HG03139 (cell line): ENCODE data around the gene EFNB1.

Experiments used
- ATAC-seq: cut with Tn5 transposase; IDR thresholded peaks from one replicate; pipeline ENCODE4 v1.9.1; 2021; ENCODE audit not compliant: unreplicated experiment

The EFNB1 gene

DNA sequence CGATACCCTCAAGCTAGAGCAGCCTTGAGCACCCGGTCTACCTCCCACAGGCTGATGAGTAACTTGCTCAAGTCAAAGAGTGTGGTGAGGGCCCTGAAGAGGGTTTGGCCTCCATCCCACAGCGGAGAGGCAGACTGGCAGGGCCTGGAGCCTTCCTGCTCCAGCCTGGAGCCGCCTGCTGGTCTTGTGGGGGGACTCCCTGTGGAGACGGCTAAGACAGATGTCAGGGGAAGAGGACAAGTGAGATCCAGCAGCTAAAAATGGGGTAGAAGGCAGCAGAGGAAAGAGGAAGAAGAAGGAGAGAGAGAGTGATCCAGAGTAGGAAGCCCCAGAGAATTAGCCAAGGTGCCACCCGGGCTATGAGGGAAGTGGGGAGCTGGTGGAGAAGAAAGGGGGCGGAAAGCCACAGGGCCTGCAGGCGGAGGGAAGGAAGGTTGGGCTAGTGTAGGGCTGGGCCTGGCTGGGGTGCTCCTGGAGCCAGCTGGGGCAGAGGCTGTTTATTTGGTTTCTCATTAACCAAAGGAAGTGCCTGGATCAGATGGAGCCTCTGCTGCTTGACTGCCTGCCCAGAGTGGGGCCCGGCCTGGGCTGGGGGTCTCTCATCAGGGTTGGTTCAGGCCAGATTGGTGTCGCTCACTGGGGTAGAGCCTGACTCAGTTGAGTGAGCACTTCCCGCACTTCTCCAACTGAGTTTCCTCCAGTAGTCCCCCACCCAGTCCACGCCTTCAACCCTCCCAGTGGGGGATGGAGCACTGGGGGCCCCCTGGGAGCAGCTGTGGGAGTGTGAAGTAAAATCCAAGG is 14.2 kb downstream of the EFNB1 start:
- no peak for ATAC-seq

DNA sequence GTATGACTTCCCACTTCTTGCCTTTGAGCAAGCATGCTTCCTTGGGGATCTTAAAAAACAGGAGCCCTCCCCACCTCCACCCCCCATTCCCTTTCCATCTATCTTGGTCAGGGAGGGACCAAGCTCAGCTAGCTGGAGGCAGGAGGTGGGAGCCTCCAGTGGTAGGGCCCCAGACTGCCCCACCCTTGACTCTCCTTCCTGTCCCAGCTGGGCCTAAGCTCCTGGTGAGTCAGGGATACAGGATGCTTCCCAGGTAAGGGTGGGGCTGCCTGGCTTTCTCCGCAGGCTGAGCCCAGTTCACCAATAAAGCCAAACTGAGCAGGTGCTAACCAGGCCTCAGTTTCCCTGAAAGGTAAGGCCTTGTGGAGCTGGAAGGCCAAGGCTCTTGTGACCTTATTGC is 15.2 kb downstream of the EFNB1 start:
- no peak for ATAC-seq

DNA sequence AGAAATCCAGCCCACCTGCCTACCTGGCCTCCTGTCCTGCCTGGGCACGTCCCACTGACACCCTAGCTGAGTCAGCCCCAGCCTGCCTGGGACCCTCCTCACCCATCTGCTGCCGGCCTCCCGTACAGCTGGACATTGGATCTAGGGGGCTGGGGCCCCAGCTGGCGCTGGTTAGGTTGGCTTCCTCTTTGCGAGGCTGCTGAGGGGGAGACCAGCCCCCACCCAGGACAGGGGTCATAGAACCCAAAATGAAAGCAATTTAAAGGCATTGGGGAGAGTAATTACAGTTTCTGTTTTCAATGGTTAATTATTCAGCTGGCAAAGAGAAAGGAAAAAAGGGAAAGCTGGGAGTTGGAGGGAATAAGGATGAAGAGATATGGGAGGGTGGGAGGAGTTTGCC is 15.8 kb downstream of the EFNB1 start:
- ATAC-seq, result no peak

DNA sequence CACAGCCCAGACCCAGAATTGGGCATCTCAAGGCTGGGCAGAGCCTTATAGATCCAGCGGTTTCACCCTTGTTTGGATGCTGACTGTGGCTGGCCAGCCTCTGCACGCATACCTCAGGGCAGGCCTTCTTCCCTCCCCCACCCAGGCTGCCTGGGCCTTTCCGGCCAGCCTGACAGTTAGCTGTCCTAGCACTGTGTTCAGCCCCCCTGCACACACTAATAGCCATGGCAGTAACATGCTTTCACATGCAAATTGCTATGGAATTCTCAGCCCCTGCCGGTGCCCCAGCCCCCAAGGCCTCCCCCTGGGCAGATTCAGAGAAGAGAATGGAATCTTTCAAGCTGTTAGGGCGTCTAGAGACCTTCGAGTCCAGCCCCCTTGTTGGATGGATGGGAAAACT is 17.7 kb downstream of the EFNB1 start:
- no peak for ATAC-seq

DNA sequence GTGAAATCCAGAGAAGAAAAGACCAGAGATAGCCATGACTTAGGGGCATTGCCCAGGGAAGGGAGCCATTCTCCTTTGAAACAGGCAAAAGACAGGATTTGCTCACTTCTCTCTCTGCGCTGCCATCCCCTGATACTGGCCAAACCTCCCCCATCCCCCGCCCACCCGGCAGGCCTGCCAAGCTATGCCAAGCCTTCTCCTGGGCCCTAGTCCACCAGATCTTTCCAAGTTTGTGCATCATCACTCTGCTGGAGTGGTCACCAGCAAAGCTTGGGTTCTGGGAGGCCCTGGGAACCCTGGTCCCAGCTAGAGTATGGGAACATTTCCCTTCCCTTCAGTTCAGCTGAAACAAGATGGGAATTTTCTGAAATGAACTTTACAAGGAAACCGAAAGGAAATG is 18.4 kb downstream of the EFNB1 start:
- no peak for ATAC-seq

DNA sequence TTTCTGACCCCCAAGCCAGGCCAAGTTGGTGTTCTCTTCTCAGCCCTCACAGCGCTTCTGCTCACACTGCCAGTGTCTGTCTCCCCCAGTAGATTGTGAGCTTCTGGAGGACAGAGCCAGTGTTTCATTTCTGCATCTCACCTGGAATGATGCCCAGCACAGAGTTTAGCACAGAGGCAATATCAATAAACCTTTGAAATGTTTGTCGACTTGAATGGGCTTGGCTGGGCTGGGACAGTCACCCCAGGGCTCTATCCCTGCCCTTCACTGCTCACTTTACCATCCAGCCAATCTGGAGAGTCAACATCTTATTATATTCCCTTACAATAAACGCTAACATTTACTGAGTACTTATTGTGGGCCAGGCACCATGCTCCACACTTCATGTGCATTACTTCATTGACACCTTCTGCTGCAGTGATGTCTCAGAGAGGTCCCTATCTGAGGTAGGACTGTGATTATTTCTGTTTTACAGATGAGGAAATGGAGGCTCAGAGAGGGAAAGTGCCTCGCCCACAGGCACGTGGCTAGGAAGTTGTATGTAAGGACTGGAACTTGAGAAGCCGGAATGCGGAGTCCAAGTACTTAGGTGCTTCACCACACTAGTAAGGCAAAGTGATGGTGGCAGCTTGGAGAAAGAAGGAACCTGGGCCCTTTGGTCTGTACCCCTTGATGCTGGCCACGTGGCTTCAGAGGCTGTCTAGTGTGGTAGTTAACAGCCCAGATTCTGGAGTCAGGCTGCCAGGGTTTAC is 19.5 kb downstream of the EFNB1 start:
- no peak for ATAC-seq

DNA sequence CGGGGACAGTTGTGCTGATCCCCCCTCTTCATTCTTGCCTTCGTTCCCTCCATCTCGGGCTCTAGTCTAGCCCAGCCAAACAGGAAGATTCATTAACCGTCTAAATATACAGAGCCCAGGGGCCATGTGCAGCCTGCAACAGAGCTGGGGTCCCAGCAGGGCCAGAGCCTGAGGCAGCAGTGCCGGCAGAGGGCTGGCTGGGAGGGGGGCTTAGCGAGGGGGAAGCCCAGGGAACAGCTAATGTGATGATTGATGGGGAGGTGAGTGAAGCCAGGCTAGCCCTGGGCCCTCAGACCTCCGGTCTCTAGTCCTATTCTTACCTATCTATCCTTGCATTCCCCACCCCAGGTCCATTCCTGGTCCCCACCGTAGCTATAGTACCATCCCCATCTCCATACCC is 22.3 kb downstream of the EFNB1 start:
- ATAC-seq, result no peak

DNA sequence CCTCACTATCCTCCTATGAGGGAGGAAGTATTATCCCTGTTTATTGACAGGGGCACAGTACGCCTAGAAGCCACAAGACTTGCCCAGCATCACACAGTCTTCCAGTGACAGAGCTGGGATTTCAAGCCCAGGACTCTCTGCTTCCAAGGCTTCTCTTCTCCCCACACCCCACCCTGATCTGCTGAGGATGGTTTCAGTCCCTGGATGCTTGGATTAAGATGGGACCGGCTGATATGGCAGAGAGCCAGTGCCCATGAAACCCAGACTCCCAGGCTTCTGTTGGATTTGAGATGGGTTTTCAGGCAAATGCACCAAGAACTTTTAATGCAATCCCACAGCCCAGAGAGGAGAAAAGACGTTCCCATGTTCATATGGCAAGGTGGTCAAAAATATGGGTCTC is 23.2 kb downstream of the EFNB1 start:
- ATAC-seq, result no peak

DNA sequence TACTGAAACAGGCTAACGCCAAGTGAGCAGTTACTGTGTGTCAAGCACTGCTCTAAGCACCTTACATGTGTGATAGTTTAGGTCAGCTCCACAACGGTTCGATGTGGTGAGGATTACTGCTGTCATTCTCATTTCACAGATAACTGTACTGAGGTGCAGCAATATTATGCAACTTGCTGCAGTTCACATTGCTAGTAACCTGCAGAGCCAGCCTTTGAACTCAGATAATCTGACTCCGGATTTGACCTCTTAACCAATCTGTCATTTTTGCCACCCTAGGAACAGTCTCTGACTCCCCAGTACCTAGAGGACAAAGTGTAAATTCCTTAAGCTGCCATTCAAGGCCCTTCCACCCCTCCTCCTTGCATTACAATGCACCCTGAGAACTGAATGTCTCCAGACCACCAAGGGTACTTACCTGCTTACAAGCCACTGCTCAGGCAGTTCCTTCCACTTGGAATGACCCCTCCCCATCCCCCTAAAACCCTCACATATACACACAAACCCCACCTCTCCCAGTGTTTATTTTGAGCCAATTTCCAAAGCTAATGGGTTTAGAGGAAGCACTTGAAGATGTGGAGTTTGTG is 24.9 kb downstream of the EFNB1 start:
- ATAC-seq, result no peak

DNA sequence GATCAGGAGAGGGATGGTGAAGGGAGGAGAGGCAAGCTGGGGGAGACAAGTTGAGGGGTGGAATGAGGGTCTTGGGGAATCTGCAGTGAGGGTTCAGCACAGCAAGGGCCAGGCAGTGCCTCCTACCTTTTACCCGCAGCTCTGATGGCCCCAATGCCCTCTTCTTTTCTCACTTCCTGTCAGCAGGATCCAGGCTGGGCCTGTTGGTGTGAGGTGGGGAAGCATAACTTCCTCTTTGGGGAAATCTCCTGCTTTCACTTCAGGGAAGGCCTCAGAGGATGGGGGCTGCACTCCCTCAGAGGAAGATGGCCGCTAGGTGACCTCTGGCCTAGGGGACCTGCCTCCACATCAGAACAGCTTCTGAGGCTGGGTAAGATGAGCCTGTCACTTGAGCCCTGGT is 36.5 kb downstream of the EFNB1 start:
- ATAC-seq, result no peak

DNA sequence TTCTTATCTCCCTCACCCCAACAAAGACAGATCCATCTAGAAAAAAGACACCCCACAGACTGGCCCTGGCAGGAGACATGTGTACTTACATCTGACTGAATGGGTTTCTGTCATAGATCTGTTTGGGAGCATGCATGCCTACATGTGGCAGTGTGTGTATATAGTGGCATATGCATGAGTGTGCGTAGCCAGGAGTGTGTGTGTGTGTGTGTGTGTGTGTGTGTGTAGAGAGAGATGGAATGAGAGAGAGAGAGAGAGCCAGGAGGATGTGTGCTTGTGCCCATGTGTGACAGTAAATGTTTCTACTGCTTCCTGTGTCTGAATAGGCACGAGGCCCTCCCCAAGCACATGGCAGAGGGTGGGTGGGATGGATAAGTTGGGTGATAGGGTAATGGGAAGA is 37.1 kb downstream of the EFNB1 start:
- no peak for ATAC-seq

DNA sequence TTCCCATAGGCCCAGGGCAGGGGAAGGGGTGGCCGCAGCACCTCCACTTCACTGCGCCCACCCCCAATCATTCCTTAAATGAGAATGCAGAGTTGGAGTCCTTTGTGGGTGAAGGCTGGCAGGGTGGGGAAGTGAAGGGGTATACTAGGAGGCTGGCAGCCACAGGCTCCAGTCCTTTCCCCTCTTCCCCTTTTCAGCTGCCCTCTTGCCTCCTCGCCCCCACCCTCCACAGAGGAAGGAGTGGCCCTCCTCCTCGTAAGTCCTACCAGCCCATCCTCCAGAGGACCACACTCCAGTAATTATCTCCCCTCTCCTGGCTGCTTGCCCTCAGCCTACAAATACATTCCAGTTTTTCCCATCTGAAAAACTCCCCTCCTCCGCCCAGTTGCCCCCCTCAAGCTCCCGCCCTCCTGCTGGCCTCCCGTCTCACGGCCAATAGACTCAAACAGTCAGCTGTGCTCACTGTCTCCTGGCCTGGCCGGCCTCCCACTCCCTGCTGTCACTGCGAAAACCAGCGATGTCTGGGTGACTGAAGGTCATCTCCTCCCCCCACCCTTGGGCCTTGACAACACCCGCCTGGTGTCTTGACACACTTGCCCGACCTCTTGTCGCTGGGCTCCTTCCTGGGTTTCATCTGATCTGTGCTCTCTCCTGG is 38.8 kb downstream of the EFNB1 start:
- no peak for ATAC-seq

DNA sequence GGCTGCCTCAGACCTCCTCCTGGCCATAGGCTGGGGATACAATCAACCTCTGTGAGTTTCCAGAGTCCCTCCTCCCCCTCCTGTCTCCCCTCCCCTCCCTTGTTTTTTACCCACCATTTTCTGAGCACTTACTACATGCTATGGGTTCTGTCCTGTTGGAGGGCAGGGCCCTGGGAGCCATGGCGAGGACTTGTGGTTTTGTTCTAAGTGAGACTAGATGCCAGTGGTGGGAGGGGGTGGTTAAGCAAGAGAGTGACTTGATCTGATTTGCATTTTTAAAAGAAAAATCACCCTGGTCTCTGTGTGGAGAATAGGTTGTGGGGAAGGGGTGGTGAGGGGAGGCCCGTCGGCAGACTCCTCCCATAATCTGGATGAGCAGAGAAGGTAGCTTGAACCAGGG is 39.5 kb downstream of the EFNB1 start:
- ATAC-seq, result no peak

DNA sequence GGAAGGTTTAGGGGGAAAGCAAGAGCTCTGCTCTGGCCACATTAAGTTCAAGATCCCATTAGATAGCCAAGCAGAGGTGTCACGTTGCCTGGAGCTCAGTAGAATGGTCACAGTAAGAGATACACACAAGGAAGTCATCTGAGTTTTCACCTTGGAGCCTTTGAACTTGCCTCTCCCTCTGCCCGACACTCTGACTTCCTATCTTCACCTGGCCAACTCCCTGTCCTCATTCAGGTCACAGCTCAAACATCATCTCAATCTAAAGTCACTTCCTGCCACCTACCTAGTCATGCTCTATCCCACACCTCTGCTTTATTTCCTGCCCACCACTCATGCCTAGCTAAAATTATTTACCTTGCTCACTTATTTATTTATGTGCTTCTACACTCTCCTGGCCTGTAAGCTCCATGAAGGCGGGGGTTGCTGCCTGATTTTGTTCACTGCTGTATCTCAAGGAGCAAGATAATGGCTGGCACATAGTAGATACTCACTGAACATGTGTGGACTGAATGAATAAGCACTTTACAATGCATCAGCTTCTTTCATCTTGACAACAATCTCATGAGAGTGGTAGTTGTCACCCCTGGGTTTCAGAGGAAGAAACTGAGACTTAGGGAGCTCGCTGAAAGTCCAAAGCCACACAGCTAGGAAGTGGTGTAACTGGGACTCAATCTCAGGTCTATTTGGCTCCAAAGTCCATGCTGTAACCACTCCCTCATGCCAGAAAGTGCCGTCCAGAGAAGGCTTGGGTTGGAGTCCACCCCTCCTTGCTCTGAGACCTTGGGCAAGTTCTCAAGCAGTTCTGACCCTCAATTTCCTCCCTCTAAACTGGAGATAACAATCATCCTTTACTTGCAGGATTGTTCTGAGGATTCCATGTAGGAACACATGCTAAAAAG is 40.3 kb downstream of the EFNB1 start:
- no peak for ATAC-seq

DNA sequence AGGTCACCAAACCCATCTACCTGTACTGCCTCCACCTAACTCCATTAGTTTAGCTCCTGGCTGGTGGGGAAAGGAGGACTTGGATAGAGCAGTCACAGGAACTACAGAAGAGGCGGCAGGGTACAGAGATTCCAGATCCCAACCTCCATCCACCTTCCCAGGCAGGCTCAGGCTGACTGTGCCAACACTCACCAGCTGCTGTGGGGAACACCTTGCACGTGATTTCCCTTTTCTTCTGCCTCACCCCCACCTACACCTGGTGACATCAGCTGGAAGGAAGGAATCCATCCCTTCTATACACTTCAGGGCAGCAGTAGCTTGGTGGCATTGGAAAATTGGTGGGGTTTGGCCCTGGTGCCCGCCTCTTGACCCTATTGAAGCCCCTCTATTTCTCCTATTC is 41.5 kb downstream of the EFNB1 start:
- ATAC-seq, result no peak

DNA sequence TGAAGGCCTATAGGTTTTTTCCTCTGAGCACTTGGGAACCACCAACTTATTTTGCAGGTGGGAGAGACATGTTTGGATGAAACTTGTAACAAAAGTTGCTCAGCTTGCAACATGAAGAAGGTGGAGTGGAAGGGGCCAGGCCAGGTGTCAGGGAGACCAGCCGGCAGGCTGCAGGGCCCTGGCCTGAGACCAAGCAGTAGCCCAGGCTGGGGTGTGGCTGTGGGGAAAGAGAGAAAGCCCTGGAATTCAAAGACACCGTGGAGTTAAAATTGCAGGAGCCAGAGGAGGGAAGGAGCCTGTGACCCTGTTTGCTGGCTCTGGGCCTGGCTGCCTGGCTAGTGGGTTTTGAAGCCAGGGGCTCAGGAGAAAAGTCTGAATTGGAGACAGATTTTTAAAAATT is 43.4 kb downstream of the EFNB1 start:
- ATAC-seq, result no peak

DNA sequence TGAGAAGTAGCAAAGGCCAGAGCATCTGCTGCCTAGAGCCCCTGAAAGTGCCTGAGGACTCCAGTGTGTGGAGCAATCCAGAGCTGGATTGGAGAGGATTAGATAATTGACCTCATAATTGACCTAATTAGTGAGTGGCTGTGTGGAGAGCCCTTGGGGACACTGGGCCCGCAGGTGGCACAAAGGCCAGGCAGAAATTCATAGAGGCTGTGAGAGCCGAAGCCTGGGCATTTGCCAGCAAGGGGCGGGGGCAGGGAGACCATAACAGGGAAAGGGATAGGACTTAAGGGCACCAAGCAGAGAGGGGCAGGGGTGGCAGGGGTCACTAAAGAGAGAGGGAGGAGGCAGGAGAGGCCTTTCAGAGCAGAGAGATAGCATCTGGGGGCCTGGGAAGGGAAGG is 45.3 kb downstream of the EFNB1 start:
- ATAC-seq, result no peak

DNA sequence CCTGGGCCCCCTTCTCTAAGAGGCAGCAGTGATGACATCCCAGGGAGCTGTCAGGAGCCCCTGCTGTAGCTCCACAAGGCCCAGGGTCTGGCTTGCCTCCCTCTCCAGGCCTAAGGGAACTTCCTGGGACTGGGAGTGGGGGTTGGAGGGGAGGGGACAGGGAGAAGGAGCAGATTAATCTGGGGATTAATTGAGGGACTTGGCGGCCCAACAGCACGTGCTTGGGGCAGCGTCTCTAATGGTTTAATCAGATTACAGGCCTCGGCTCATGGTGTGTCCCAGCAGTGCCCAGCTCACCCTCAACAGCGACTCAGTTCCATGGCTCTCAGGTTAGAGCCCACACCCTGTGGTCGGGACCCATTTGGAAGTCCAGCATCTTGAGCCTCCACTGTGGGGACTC is 47.9 kb downstream of the EFNB1 start:
- ATAC-seq, result no peak

DNA sequence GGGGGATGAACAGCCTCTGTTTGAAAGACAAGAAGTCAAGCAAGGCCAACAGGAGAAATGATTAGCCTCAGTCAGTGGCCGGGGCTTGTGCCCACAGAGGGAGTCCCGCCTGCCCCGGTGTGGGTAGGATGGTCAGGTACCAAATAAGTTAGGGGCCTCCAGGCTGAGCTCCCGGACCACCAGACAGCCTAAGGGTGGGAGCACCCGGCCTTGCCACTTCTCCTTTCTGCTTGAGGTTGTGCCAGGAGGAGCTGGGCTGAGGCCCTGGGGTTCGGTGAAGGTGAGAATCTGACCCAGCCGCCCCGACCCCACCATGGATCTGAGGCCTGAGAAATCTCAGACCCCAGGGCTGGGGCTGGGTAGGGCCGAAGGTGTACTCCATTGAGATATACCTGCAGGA is 48.8 kb downstream of the EFNB1 start:
- ATAC-seq, result no peak

DNA sequence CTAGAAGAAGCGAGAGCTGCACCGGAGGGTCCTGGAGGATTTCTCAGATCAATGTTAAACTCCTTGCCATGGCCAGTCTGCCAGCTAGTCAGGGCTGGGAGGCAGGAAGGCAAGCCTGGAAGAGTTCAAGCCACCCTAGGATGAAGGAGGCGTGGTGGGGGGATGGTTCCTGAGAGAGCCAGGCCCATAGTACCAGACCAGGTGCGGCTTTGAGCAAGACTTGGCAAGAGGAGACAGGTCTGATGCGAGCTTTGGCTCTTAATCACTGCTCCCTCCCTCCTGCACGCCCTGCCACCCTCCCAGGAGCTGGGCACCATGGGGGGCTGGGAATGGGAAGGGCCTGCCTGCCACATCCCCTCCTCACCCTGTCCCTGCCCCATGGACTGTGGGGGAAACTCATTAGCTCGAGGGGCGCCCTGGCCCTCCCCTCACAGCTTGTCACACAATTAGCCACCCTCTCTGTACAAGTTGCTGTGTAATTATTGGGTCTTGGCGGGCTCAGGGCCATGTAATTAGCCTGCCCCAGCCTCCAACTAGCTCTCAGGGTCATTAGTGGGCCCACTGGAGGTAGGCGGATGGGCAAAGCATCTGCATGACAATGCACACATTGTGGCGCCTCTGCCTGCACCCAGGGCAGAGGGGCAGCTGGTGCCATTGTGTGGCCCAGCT is 50.3 kb downstream of the EFNB1 start:
- ATAC-seq, result no peak
